ENCODE data around the gene RANBP3L. TPM values are rescaled to one million over a fixed set of nuclear protein-coding genes. Genes with fewer than 3 reads are reported as not detected.

RANBP3L gene
- total RNA-seq, 1 donor from 2014 or later: not detected

GRCh38 chr5:36237751-36238150, 64.0 kb downstream of the RANBP3L start:
- H3K4me3 Mint-ChIP-seq (ENCODE audit: unreplicated experiment): no peak overlapping the region
- H3K4me2 ChIP-seq (ENCODE audit: low read length): no peak overlapping the region
- H3K36me3 Mint-ChIP-seq (ENCODE audit: low read depth, unreplicated experiment): no peaks in the 10 kb centered on the region
- H3K9ac ChIP-seq (ENCODE audit: low read length): no peak overlapping the region
- no peaks in the 10 kb centered on the region for H3K9me3 Mint-ChIP-seq (ENCODE audit: unreplicated experiment)
- H3K27me3 Mint-ChIP-seq (ENCODE audit: low read depth, unreplicated experiment): no peaks in the 10 kb centered on the region
- H3K36me3 ChIP-seq (ENCODE audit: insufficient read depth, low read length): no peaks in the 10 kb centered on the region
- DNase-seq (ENCODE audit: low read depth) (no peak), FAIRE-seq (no peak)
- H3K4me1 Mint-ChIP-seq (ENCODE audit: low read depth, unreplicated experiment): peaks cover 16% of the 10 kb centered on the region
- no peak overlapping the region for H3K4me3 ChIP-seq (ENCODE audit: insufficient read depth, low read depth, low read length)
- H4K20me1 ChIP-seq (ENCODE audit: insufficient read depth, low read length): peaks cover 9% of the 10 kb centered on the region
- TF ChIP-seq EZH2 (IDR thresholded peaks at IDR 0.05; ENCODE audit: insufficient read depth, low read length): no peak
- no peak for TF ChIP-seq CTCF (IDR thresholded peaks at IDR 0.05; ENCODE audit: insufficient read depth, low read depth, low read length)
- H3K27ac Mint-ChIP-seq (ENCODE audit: unreplicated experiment): no peak overlapping the region
- no peak overlapping the region for H3K27ac ChIP-seq (ENCODE audit: low read depth, low read length)
- H3K4me1 ChIP-seq (ENCODE audit: insufficient read depth, low read length): peaks cover 16% of the 10 kb centered on the region
- H3K27me3 ChIP-seq (ENCODE audit: insufficient read depth, low read length): no peaks in the 10 kb centered on the region
- no peak overlapping the region for H2AFZ ChIP-seq (ENCODE audit: low read depth, low read length)
- H3K9me3 ChIP-seq (ENCODE audit: insufficient read depth, low read depth, low read length): no peaks in the 10 kb centered on the region
- peaks cover 43% of the 10 kb centered on the region for H3K79me2 ChIP-seq (ENCODE audit: insufficient read depth, low read length)

DNA sequence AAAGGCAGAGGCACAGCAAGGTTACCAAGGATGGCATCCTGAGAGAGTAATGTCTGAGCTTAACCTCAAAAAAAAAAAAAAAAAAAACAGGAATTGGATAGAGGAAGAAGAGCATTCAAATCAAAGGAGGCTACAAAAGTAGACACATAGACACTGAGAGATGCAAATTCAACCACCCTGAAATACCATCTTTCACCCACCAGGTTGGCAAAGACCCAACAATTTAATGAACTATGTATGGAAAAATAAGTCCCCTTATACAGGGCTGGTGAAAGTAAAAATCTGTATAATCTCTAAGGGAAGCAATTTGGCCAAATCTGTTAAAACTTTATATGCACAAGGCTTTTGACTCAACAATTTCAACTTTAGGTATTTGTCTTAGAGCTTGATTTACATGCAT, 64.9 kb downstream of the RANBP3L start:
- Histone ChIP-seq H3K9ac (ENCODE audit: low read length) (no peak overlapping the region), H3K27ac (ENCODE audit: low read depth, low read length) (no peak overlapping the region), H2AFZ (ENCODE audit: low read depth, low read length) (no peak overlapping the region), H3K79me2 (ENCODE audit: insufficient read depth, low read length) (peaks cover 46% of the 10 kb centered on the region), H3K4me2 (ENCODE audit: low read length) (no peak overlapping the region), H3K4me1 (ENCODE audit: insufficient read depth, low read length) (peaks cover 9% of the 10 kb centered on the region), H3K27me3 (ENCODE audit: insufficient read depth, low read length) (no peaks in the 10 kb centered on the region), H3K4me3 (ENCODE audit: insufficient read depth, low read depth, low read length) (no peak overlapping the region), H4K20me1 (ENCODE audit: insufficient read depth, low read length) (peaks cover 9% of the 10 kb centered on the region), H3K36me3 (ENCODE audit: insufficient read depth, low read length) (no peaks in the 10 kb centered on the region), H3K9me3 (ENCODE audit: insufficient read depth, low read depth, low read length) (no peaks in the 10 kb centered on the region)
- DNase-seq (ENCODE audit: low read depth) (no peak), FAIRE-seq (no peak)
- Mint-ChIP-seq H3K36me3 (ENCODE audit: low read depth, unreplicated experiment) (no peaks in the 10 kb centered on the region), H3K4me1 (ENCODE audit: low read depth, unreplicated experiment) (peaks cover 16% of the 10 kb centered on the region), H3K9me3 (ENCODE audit: unreplicated experiment) (no peaks in the 10 kb centered on the region), H3K4me3 (ENCODE audit: unreplicated experiment) (no peak overlapping the region), H3K27me3 (ENCODE audit: low read depth, unreplicated experiment) (no peaks in the 10 kb centered on the region), H3K27ac (ENCODE audit: unreplicated experiment) (no peak overlapping the region)
- no peak for TF ChIP-seq EZH2 (IDR thresholded peaks at IDR 0.05; ENCODE audit: insufficient read depth, low read length)
- TF ChIP-seq CTCF (IDR thresholded peaks at IDR 0.05; ENCODE audit: insufficient read depth, low read depth, low read length): no peak

DNA sequence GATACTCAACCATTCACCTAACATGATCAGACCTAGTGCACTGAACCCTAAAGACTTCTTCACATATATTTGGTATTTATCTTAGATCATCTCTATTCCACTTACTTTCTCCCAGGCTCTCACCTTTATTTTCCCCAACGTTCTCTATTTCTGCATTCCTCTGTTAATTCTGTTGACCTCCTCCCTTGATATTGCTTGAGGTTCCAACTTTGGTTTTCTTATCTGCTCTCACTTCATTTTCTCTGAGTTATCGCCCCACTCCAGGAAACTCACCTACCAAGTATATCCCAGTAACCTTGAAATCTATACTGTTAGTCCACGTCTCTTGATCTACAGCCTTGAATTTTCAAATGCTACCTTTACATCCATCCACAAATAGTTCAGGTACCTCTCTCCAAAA, 69.2 kb downstream of the RANBP3L start:
- H3K4me1 ChIP-seq (ENCODE audit: insufficient read depth, low read length): no peaks in the 10 kb centered on the region
- FAIRE-seq (no peak), DNase-seq (ENCODE audit: low read depth) (no peak)
- Mint-ChIP-seq H3K36me3 (ENCODE audit: low read depth, unreplicated experiment) (no peaks in the 10 kb centered on the region), H3K9me3 (ENCODE audit: unreplicated experiment) (no peaks in the 10 kb centered on the region), H3K4me1 (ENCODE audit: low read depth, unreplicated experiment) (peaks cover 3% of the 10 kb centered on the region), H3K4me3 (ENCODE audit: unreplicated experiment) (no peak overlapping the region), H3K27ac (ENCODE audit: unreplicated experiment) (no peak overlapping the region), H3K27me3 (ENCODE audit: low read depth, unreplicated experiment) (no peaks in the 10 kb centered on the region)
- no peaks in the 10 kb centered on the region for H3K9me3 ChIP-seq (ENCODE audit: insufficient read depth, low read depth, low read length)
- no peak overlapping the region for H3K9ac ChIP-seq (ENCODE audit: low read length)
- H3K27ac ChIP-seq (ENCODE audit: low read depth, low read length): no peak overlapping the region
- H3K27me3 ChIP-seq (ENCODE audit: insufficient read depth, low read length): no peaks in the 10 kb centered on the region
- H3K4me3 ChIP-seq (ENCODE audit: insufficient read depth, low read depth, low read length): no peak overlapping the region
- TF ChIP-seq EZH2 (IDR thresholded peaks at IDR 0.05; ENCODE audit: insufficient read depth, low read length) (no peak), CTCF (IDR thresholded peaks at IDR 0.05; ENCODE audit: insufficient read depth, low read depth, low read length) (no peak)
- peaks cover 12% of the 10 kb centered on the region for H4K20me1 ChIP-seq (ENCODE audit: insufficient read depth, low read length)
- peaks cover 27% of the 10 kb centered on the region for H3K79me2 ChIP-seq (ENCODE audit: insufficient read depth, low read length)
- H3K36me3 ChIP-seq (ENCODE audit: insufficient read depth, low read length): no peaks in the 10 kb centered on the region
- no peak overlapping the region for H3K4me2 ChIP-seq (ENCODE audit: low read length)
- no peak overlapping the region for H2AFZ ChIP-seq (ENCODE audit: low read depth, low read length)
